Measurements from ENCODE around the gene PPFIA4. TPM values are rescaled to one million over a fixed set of nuclear protein-coding genes. Genes with fewer than 3 reads are reported as not detected.

The PPFIA4 gene
- total RNA-seq, 1 experiment from 2014 or later, result 21.1 TPM

DNA sequence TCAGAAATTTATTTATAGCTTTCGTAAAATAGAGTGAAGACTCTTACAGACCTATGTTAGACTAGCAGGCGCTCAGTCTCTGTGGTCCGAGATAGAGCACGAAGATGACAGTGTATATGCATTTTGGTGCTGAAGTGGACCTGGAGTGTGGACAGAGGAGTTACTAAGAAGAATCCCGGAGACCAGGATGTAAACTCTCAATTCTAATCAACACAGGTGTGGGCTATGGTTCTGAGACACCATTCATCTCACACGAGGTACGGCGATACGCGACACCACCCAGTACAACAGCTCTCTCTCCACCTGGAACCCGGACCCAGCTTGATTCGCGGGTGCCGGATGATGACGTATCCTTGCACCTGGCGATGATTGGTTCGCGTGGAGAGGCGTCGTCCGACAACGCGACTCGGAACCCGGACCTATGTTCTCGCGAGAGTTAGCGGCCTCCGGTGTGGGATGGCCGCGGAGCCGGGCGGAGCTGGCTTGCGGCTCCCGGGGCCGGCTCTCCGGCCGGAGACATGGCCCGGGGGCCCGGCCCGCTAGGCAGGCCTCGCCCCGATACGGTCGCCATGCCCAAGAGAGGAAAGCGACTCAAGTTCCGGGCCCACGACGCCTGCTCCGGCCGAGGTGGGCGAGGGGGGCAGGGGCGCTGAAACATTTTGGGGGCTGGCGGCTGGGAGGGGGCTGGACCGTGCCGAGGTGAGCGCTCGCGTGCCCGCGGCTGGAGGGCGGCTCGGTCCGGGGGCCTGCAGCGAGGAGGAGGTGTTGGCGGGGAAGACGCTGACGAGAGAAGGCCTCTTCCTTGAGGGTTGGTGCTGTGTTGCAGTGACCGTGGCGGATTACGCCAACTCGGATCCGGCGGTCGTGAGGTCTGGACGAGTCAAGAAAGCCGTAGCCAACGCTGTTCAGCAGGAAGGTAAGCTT is 19.1 kb upstream of the PPFIA4 start, which contains the start of gene TMEM183A (continued):
- no peak for TF ChIP-seq NR1H2 (CRISPR knock-in tag; IDR thresholded peaks at IDR 0.05)
- no peak for TF ChIP-seq RORB (CRISPR knock-in tag; IDR thresholded peaks at IDR 0.05)
- no peak for TF ChIP-seq HMGA2 (CRISPR knock-in tag; IDR thresholded peaks at IDR 0.05)
- TF ChIP-seq GTF2I (CRISPR knock-in tag; conservative IDR thresholded peaks at IDR 0.05), result no peak
- TF ChIP-seq, protein P1, sequence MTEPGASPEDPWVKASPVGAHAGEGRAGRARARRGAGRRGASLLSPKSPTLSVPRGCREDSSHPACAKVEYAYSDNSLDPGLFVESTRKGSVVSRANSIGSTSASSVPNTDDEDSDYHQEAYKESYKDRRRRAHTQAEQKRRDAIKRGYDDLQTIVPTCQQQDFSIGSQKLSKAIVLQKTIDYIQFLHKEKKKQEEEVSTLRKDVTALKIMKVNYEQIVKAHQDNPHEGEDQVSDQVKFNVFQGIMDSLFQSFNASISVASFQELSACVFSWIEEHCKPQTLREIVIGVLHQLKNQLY (CRISPR knock-in tag; IDR thresholded peaks at IDR 0.05), result no peak
- no peak for TF ChIP-seq ZSCAN18 (CRISPR knock-in tag; IDR thresholded peaks at IDR 0.05)
- TF ChIP-seq HMGXB4 (CRISPR knock-in tag; IDR thresholded peaks at IDR 0.05), result 0 out of 2 replicates have a peak, but pooled peaks have one; percentile 69
- TF ChIP-seq MXD4 (CRISPR knock-in tag; IDR thresholded peaks at IDR 0.05; ENCODE audit: borderline replicate concordance), result no peak
- TF ChIP-seq, protein P2, sequence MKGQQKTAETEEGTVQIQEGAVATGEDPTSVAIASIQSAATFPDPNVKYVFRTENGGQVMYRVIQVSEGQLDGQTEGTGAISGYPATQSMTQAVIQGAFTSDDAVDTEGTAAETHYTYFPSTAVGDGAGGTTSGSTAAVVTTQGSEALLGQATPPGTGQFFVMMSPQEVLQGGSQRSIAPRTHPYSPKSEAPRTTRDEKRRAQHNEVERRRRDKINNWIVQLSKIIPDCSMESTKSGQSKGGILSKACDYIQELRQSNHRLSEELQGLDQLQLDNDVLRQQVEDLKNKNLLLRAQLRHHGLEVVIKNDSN (CRISPR knock-in tag; IDR thresholded peaks at IDR 0.05), result no peak
- no peak for TF ChIP-seq ZNF281 (CRISPR knock-in tag; IDR thresholded peaks at IDR 0.05)
- TF ChIP-seq, protein P3, sequence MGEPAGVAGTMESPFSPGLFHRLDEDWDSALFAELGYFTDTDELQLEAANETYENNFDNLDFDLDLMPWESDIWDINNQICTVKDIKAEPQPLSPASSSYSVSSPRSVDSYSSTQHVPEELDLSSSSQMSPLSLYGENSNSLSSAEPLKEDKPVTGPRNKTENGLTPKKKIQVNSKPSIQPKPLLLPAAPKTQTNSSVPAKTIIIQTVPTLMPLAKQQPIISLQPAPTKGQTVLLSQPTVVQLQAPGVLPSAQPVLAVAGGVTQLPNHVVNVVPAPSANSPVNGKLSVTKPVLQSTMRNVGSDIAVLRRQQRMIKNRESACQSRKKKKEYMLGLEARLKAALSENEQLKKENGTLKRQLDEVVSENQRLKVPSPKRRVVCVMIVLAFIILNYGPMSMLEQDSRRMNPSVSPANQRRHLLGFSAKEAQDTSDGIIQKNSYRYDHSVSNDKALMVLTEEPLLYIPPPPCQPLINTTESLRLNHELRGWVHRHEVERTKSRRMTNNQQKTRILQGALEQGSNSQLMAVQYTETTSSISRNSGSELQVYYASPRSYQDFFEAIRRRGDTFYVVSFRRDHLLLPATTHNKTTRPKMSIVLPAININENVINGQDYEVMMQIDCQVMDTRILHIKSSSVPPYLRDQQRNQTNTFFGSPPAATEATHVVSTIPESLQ (CRISPR knock-in tag; IDR thresholded peaks at IDR 0.05), result no peak

DNA sequence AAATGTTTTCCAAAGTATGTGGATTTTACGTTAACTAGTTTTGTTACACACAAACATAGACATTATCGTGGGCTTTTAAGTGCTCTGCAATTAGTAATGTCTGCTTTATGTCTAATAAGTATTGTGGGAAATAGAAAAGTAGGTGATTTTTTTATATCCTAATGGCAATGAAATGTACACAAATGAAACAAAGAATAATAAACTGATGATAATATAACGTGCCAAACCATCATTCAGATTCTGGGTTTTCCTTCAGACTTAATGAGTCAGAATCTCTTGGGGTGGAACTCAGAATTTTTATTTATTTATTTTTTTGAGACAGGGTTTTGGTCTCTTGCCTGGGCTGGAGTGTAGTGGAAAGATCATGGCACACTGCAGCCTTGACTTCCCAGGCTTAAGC is 17.1 kb upstream of the PPFIA4 start:
- Mint-ChIP-seq H3K36me3 (peaks cover 41% of the 10 kb centered on the region), H3K27me3 (ENCODE audit: low read depth) (no peaks in the 10 kb centered on the region), H3K9me3 (peaks cover 5% of the 10 kb centered on the region; the same call in 1 of the 2 replicates), H3K27ac (no peak overlapping the region), H3K4me3 (peak overlapping the region; percentile 96), H3K4me1 (peaks cover 23% of the 10 kb centered on the region)
- ChIA-PET CTCF (interaction anchor here (1.4 kb wide), 1 partner anchor 13 kb away, joined by 5 read pairs; no protein-coding TSS in a partner anchor), POLR2A (interaction anchor here (0.6 kb wide), 1 partner anchor 82 kb away, joined by 5 read pairs; no protein-coding TSS in a partner anchor)
- no peak for ATAC-seq
- DNase-seq (ENCODE audit: low spot score), result no peak
- TF ChIP-seq HMGA2 (CRISPR knock-in tag; IDR thresholded peaks at IDR 0.05) (no peak), OVOL2 (CRISPR knock-in tag; IDR thresholded peaks at IDR 0.05; ENCODE audit: borderline replicate concordance) (no peak), ZNF512 (CRISPR knock-in tag; IDR thresholded peaks at IDR 0.05; ENCODE audit: borderline replicate concordance) (no peak), SMAD4 (CRISPR knock-in tag; IDR thresholded peaks at IDR 0.05) (no peak), ZNF281 (CRISPR knock-in tag; IDR thresholded peaks at IDR 0.05) (no peak), ESRRA (CRISPR knock-in tag; IDR thresholded peaks at IDR 0.05; ENCODE audit: borderline replicate concordance) (no peak), MYBL2 (CRISPR knock-in tag; IDR thresholded peaks at IDR 0.05) (no peak), ETV6 (CRISPR knock-in tag; IDR thresholded peaks at IDR 0.05) (no peak)
